Ammon's horn (tissue), 1 donor: ENCODE measurements around the gene SEC14L5.
"Not testable (repeated sequence)": the region's sequence is repeated elsewhere in the genome, so short reads cannot be mapped to it uniquely, and the experiment has no call there.

Source experiments
- DNase-seq: peaks from one replicate; pipeline ENCODE4 v3.0.0-alpha.2; 2016; ENCODE audit warnings: low spot score

SEC14L5 gene

DNA sequence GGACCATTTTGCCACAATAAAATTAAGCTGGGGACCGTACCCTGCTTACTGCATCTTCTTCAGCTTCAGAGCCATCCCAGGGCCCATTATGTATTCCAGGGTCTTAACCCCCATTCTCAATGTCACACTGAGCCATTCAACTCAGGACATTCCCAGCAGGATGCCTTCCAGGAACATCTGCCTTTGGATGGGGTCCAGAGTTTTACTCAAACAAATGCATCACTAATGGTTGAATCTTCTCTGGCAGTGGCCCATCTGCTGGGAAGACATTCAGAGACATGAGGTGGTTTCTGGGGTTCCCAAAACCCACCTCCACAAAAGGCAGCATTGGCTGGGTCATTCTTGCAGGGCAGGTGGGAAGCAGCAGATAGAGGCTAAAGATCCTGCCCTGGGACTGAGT, 3.4 kb upstream of the SEC14L5 start:
- DNase-seq, result no peak

DNA sequence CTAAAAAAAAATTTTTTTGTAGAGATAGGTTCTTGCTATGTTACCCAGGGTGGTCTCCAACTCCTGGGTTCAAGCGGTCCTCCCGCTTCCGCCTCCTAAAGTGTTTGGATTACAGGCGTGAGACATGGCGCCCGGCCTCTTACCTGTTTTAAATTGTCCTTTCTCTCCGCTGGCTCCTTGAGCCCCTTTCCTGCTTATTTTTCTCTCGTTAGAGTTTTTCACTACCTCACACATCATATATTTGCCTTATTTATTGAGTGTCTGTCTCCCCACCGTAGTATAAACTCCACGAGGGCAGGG, 760 bp upstream of the SEC14L5 start:
- no peak for DNase-seq

DNA sequence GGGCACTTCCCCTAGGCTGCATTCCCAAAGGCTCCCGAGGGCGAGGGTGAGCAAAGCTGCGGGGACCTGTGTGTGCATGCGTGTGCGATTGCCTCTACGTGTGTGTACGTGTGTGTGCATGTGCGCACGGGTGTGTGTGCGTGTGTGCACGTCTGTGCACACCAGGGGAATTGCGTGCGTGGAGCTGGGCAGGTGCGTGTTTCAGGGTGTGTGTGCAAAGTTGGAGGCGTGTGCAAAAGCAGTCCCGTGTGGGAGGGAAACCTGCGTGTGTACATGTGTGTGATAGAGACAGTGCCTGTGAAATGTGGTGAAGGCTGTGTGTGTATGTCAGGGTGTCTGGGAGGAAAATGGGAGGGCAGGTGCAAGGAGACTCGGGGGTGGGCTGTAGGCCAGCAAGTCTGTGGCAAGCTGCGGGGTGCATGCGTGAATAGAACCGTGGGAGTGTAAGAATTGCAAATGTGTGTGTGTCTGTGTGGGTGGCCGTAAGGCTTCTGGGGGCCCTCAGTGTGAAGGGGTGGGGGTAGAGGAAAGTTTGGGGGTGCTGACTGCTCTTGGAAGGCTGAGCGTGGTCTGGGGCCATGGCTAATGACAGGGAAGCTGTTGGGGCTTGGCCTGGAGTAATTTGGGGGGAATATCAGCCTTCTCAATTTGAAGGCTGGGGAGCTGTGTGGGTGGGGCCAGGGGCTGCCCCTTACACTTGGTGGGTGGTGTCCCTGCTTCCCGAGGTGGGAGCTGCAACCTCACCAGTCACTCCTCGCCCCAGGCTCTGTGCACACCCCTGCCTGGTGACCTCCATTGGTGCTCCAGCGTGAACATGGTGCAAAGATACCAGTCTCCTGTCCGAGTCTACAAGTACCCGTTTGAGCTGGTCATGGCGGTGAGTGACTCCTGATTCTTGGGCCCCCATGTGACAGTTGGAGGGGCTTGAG, 644 bp downstream of the SEC14L5 start:
- no peak for DNase-seq

DNA sequence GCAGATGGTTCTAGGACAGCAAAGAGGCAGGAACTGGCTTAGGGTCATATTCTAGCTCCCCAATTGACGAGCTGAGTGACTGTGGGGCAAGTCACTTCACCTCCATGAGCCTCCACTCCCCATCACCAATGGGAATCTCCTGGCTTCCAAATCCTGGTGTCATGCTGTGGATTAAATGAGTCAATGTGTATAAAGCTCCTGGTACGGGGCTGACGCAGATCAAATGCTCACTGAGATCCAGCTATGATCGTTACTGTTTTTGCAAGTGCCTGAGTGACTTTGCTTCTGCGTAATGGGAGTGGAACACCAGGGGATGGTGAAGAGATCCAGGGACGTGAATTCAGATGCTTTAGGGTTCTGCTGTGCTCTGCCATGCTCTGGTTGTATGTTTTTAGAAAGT, 2.4 kb downstream of the SEC14L5 start:
- DNase-seq, result peak; percentile 57

DNA sequence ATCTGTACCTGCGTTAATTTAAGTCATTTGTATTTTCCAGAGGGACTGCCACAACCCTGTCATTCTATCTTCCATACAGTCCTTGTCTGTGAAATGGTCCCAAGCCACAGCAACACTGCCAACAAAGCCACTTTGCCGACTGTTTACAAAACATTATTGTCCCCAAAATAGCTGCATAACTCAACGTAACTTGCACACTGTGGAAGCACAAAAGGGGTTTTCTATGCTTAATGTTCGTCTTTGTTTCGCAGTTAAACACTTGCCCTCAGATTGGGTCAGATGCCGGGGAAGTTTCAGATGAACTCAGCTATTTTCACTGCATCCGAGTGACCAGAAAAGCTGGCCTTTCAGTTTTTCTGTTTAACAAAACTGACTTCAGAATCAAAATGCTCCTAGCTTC, 4.6 kb downstream of the SEC14L5 start:
- DNase-seq, result peak; percentile 95

DNA sequence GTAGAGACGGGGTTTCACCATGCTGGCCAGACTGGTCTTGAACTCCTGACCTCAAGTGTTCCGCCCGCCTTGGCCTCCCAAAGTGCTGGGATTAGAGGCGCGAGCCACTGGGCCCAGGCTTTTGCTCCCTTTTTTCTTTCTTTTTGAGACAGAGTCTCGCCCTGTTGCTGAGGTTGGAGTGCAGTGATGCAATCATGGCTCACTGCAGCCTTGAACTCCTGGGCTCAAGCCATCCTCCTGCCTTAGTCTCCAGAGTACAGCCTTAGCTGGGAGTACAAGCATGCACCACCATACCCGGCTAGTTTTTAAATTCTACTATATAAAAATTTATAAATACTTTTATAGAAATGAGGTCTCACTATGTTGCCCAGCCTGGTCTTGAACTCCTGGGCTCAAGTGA, 5.4 kb downstream of the SEC14L5 start:
- not testable (repeated sequence) for DNase-seq

DNA sequence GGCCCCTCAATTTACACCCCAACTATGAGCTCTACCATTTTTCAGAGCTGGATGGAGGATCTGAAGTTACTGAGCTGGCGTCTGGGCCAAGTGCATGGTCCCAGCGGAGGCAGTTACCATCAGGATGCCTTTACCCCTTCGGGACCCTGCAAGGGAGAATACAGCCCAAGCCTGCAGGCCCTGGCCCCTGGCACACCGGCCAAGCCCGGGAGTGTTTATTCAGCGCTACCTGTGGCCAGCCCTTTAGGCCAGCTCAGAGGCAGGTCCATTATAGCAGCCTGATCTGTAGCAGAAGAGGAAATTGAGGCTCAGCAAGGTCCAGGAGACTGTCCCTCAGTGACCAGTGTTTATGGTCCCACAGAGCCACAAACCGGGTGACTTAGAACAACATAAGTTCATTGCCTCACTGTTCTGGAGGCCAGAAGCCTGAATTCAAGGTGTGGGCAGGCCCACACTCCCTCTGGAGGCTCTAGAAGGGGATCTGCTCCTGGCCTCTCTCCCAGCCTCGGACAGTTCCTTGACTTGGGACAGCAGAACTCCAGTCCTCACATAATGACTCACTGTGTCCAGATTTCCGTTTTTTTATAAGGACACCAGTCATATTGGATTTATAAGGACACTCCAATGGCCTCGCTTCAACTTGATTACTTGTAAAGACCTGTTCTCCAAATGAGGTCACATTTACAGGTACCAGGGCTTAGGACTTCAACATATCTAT, 8.8 kb downstream of the SEC14L5 start:
- DNase-seq, result no peak

DNA sequence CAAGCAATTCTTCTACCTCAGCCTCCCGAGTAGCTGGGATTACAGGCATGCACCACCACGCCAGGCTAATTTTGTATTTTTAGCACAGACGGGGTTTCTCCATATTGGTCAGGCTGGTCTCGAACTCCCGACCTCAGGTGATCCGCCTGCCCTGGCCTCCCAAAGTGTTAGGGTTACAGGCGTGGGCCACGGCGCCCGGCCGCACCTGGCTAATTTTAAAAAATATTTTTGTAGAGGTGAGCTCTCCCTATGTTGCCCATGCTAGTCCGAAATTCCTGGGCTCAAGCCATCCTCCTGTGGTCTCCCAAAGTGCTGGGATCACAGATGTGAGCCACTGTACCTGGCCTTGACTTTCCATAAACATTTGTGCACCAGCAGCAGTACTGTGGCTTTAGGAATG, 10.1 kb downstream of the SEC14L5 start:
- not testable (repeated sequence) for DNase-seq

DNA sequence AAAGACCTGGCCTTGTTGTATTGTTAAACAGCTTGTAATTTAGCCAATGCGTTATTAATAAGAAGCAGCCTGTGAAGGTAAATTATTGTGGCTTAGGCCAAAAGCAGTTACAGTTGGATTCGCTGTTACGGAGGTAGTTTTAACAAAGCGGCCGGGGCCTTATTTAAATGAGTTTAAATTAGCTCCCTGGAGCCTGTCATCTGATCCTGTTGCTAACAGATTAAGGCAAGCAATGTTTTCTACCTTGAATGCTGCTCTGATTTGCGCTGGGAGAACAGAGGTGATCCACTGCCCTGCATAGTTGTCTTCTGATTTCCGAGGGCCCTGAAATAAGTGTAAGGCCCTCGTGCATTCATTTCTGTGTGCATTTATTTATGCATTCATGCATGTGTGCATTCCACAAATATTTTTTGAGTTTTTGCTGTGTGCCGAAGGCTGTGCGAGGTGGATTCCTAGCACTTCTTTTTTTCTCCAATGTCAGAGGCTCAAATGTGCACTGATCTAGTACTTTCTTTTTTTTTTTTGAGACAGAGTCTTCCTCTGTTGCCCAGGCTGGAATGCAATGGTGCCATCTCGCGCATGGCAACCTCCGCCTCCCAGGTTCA, 10.9 kb downstream of the SEC14L5 start:
- no peak for DNase-seq

DNA sequence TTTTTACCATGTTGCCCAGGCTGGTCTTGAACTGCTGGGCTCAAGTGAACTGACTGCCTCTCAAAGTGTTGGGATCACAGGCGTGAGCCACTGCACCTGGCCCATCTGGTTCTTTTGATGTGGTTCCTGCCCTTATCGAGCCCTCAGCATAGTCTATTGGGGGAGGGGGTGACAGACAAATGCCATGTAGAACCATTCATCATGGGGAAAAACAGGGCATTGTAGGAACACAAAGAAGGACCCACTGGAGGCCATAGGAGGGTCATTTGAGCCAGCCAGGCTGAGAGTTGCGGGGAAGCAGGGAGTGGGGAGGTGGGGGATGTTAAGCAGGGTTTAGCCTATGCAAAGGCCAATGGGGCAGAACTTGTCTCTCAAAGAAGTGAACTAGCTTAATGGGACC, 11.9 kb downstream of the SEC14L5 start:
- DNase-seq, result no peak

DNA sequence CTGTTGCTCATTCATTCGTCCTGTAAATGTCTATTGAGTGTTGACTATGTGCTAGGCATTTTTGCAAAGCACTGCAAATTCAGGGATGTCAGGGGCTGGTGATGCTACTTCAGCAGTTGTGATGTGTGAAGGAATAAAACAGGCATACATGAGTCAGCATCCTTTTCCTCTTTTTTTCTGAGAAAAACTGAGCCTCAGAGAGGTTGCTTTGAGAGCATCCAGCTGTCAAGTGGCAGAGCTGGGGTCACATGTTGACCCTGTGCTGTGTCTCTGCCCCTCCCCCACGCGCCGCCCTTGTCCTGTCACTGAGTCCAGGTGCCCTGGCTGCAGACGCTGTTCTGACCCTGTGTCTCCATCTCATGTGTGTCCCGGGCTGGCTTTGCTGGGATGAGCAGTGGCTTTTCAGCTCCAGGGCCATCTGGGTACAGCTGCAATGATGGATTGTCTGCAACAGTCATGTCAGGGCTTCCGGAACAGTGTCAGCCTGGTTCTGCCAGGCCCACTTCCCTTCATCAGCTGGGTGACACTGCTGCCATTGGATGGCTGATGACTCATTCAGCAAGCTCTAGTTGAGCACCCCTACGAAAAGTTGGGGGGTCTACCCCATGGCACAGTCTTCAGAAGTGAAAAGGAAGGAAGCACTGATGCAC, 14.9 kb downstream of the SEC14L5 start:
- DNase-seq, result peak; percentile 86

DNA sequence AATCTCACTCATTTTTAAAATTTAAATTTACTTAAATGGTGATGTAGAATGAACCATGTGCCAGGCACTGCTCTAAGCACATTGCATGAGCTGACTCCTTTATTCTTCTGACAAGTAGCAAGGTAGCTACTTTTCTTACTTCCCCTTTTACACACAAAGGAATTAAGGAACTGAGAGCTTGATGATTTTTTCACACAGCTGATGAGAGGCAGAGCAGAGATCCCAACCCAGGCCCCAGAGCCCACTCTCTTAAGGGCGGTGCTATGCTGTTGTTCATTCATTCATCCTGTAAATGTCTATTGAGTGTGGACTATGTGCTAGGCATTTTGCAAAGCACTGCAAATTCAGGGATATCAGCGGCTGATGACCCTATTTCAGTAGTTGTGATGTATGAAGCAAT, 17.9 kb downstream of the SEC14L5 start:
- no peak for DNase-seq

DNA sequence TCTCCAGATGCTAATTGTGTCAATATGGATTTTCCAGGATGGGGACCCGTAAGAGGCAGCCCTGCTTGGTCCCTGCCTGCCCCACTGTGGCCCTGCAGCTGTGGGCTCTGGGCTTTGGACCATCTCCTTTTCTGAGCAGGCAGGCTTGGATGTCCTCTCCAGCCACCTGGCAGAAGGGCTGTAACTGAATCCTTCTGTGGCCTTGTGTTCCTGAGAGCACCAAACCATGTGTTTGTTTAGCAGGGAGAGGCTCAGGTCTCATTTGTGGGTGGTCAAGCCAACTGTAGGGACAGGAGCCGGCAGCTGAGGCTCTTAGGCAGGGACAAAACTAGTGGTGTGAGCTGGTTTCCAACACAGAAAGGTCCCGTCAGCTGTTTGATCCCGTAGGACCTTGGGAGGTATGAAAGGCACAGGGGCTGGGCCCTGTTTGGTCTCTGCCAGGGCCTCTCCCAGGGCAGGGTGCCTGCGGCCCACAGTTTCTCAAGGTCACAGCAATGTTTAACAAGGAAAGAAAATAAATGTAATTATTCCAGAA, 18.5 kb downstream of the SEC14L5 start:
- DNase-seq, result no peak

DNA sequence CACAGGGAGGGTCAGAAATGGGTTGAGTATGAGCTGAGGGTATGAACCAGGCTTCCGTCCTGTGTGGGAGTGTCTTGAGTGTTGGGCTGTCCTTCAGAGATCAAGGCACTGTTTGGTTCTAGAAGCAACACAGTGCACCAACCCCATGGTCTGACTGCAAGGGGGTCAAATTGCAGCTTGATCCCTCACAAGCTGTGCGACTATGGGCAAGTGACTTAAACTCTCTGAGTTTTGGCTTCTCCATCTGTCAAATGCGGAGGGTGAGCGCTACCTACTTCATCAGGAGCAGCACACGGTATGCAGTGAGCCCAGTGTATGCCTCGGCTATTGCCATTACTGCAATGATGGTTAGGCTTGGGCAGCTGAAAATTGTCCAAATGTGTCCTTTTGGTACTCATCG, 21.0 kb downstream of the SEC14L5 start:
- DNase-seq, result no peak

DNA sequence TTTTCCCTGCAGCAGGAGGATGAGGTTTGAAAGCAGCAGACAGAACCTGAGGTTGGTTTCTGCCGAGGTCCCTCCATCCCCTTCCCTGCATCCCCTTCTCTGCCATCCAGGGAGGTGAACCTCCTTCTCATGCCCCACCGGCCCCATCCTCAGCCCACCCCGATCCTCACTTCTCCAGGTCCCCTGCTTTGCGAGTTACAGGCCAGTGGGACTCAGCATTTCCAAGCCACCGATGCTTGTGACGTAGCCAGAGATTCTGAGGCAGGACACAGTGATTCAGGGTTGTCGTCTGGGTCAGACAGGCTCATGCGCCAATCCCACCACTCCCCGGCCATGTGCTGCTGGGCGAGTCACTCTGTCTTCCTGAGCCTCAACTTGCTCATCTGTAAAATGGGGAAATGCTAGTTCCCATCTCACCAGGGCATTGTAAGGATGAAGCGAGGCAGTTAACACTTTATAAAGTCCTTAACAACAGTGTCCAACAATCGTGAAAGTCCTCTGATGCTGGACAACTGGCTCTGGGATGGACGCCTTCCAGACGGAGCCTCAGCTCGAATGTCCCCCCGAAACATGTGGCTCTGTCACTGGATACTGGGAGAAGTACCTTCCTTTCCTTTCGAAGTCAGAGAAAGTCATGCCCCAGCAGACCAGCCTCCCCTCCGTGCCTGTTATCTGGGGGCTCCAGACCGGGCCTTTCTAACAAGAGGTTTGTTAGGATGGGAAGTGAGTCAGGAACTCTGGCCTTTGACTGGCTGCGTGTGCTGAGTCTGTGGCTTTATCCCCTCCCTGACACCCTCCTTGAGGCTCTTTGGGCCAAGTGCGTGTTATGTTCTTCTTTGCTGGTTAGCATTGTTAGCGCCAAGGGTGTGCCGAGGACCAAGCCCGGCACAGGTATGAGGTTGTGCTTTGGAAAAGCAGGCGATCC, 21.9 kb downstream of the SEC14L5 start:
- DNase-seq, result no peak

DNA sequence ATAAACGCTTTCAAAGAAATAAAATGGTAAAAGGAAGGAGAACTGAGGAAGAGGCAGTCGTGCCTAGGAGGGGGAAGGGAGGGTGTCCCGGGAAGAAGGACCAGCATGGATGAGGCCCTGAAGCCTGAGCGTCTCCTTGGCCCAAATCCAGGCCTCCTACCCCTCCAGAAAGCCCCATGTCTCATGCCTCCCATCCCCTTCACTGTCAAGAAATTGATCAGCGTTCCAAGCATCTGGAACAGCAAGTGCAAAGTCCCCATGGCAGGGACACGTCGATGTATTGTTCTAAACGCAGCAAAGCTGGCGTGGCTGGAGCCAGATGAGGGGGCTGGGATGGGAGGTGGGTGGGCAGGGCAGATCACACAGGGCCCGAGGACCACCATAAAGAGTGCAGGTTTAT, 22.6 kb downstream of the SEC14L5 start:
- no peak for DNase-seq

DNA sequence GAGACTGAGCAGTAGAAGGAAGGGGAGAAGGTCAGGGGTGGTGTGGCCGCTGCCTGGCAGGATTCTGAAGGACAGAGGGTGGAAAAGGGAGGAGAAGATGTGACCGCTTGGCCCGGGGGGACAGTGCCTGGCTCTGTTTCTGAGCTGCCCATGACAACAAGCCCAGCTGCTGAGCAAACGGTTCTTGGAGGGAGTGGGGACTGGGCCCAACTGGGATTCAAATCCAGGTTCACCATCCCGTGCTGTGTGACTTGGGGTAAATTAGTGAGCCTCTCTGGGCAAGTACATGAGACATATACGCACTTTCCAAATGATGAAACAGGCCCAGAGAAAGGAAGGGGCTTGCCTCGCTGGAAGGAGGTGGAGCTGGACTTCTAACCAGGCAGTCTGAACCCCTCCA, 23.3 kb downstream of the SEC14L5 start:
- peak; percentile 64 for DNase-seq

DNA sequence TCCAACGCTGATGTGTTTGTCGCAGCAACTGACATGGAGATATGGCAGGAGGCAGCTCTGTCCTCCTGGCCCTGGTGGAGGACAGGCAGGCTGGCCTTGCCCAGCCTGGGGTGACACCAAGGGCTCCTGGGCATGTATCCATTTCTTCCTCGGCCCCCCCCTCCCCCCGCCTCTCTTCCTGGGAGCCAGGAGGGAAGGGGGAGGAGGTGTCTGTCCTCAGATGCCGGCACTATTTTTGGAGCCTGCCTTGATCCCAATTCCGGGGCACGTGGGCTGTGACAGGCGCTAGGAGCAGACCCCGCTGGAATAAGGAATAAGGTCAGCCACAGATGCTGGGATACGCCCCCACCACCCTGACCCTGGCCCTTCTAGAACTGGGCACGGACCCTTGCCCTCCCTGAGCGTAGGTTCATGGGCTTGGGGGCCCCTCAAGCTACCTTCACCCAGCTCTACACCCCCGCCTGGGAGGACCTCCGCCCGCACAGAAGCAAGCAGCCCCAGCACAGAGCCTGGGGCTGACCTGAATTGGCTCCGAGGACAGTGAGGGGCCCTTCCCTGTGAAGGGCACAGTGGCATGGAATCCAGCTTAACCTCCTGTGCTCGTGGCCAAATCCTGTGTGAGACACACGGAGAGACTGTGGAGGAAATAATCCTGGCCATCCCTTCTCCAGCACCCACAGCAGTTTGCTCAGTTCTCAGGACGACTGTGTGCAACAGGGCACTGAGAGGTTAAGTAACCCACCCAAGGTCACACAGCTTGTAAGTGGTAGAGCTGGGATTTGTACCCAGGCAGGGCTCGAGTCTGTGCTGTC, 24.1 kb downstream of the SEC14L5 start:
- DNase-seq, result peak; percentile 30

DNA sequence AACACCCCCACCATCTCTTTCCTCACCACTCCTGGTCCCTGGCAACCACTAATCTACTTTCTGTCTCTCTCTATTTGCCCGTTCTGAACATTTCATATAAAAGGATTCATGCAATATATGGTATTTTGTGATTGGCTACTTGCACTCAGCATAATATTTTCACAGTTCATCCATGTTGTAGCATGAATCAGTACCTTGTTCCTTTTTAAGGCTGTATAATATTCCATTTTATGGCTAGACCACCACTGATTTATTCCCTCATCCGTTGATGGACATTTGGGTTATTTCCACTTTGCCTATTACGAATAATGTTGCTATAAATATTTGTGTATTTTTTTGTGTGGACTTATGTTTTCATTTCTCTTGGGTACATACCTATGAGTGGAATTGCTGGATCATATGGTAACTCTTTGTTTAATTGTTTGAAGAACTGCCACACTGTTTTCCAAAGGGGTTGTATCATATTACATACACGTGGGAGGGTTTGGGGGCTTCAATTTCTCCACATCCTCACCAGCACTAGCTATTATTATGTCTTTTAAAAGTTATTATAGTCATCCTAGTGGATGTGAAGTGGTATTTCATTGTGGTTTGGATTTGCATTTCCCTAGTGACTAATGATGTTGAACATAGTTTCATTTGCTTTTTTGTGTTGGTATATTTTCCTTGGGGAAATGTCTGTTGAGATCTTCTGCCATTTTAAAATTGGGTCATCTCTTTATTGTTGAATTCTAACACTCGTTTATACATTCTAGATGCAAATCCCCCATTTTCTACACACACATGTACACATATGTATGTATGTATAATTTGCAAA, 26.3 kb downstream of the SEC14L5 start:
- no peak for DNase-seq

DNA sequence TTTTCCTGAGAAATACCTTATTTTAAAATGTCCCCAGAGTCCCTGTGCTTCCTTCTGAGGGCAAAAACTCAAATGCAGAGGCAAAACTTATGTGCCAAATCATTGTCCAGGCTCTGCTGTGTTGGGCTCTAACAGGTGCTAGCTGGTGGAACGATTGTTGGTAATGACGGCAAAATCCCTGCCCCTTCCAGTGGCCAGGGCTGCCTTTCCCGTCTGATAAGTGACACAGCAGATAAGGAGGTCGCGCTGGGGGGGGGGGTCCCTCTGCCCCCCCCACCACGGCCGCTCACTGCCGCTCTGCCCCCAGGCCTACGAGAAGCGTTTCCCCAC, 29.1 kb downstream of the SEC14L5 start:
- no peak for DNase-seq
